Medulla oblongata (tissue), 1 donor: ENCODE data around the gene CCIN.
A peak's percentile ranks its signal among the peaks of the same experiment; 100 is the strongest.

Experiments
- DNase-seq: peaks from one replicate; pipeline ENCODE4 v3.0.0-alpha.2; 2015; ENCODE audit errors: extremely low spot score

Gene CCIN

GRCh38 chr9:36190388-36191289, 21.5 kb downstream of the CCIN start, which contains the start of gene CLTA:
CLTA (plus strand) TSS chr9:36190921; CDS start chr9:36191057, 136 bp downstream.
- DNase-seq = peak; percentile 100

- DNase-seq = peak; percentile 24
Observed at GRCh38 chr9:36191290-36191645, 22.1 kb downstream of the CCIN start.

GRCh38 chr9:36191686-36192085, 22.5 kb downstream of the CCIN start:
- DNase-seq = no peak

GRCh38 chr9:36192196-36192595, 23.0 kb downstream of the CCIN start:
- DNase-seq = no peak

GRCh38 chr9:36193023-36193422, 23.8 kb downstream of the CCIN start:
- no peak for DNase-seq

GRCh38 chr9:36194326-36195000, 25.3 kb downstream of the CCIN start:
- no peak for DNase-seq

- DNase-seq = no peak
Observed at GRCh38 chr9:36204906-36205547, 35.8 kb downstream of the CCIN start.

- DNase-seq = peak; percentile 78
Observed at GRCh38 chr9:36207016-36207415, 37.8 kb downstream of the CCIN start.

- DNase-seq = no peak
Observed at GRCh38 chr9:36207546-36208012, 38.4 kb downstream of the CCIN start.

GRCh38 chr9:36208521-36209253, 39.5 kb downstream of the CCIN start:
- DNase-seq = no peak

- DNase-seq = no peak
Observed at GRCh38 chr9:36210722-36211121, 41.5 kb downstream of the CCIN start.

- no peak for DNase-seq
Observed at GRCh38 chr9:36211510-36211909, 42.3 kb downstream of the CCIN start.

- no peak for DNase-seq
Observed at GRCh38 chr9:36213387-36213786, 44.2 kb downstream of the CCIN start.

- no peak for DNase-seq
Observed at GRCh38 chr9:36213989-36214388, 44.8 kb downstream of the CCIN start.

- no peak for DNase-seq
Observed at GRCh38 chr9:36214571-36214970, 45.4 kb downstream of the CCIN start.

- no peak for DNase-seq
Observed at GRCh38 chr9:36217256-36217968, 48.2 kb downstream of the CCIN start.

- no peak for DNase-seq
Observed at GRCh38 chr9:36218011-36218410, 48.8 kb downstream of the CCIN start.

- no peak for DNase-seq
Observed at GRCh38 chr9:36218411-36218901, 49.3 kb downstream of the CCIN start.
